NCI-H146 (cell line): Measurements from ENCODE around the gene MRPL36.
"Not testable (repeated sequence)": the region's sequence is repeated elsewhere in the genome, so short reads cannot be mapped to it uniquely, and the experiment has no call there.

ENCODE experiments used
- DNase-seq: peaks from one replicate; lab custom pipeline; 2025; lab: John Stamatoyannopoulos, UW

Gene MRPL36

DNA sequence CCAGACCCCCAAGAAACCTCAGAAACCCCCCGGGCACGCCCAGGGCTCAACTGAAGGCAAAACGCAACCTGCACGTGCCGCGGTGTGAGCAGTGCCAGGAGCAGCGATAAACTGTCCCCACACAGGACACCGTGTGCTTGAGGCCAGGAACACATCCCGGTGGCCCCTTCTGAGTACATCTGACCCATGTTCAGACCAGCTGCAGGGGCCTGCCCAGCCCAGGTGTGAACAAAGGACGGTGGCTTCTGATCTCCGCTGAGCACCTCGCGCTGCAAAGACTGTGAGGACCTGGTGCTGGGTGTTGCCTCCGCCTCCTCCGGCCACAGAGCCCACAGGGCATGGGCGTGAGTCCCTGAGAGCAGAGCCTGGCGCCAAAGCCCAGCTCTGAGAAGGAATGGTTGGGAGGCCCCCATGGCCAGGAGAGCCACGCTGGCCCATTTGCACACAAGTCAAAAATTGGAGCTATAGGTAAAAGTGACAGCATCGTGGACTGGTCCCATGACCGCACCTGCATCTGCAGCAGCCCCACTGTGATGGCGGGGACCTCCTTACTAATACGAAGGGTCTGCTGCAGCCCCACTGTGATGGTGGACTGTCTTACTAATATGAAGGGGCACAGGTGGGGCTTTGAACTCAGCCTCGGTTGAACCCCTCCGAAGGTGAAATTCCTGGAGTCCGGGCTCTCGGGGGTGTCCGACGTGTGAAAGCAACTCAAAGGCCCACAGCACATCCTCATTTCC is 33.0 kb upstream of the MRPL36 start:
- no peak for DNase-seq

DNA sequence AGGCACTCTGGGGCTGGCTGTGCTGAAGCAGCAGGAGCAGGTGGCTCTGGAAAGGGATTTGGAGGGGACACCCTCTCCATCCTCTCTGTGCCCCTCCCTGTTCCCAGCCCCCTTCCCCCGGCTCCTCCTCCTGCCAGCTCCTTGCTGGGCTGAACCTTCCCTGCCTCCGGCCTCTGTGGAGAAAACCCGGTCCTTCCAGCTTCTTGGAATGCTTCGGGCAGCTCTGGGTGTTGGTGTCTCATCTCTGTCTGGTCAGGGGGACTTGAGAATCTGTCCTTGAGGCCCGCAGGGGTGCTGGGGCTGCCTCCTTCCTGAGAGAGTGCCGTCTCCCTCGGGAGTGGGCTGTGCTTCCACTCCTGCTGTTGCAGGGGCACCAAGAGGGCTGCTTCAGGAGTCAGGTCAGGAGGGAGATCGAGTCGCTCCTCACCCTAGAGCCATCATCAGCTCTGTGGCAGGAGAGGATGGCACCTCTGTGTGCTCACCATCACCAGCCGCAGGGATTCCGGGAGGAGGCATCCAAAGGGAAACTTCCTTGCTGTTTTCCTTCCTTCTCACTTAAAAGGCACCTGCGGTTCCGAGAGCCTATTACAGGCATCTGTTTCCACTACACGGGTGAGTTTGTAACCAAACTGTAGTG is 32.2 kb upstream of the MRPL36 start:
- no peak for DNase-seq

DNA sequence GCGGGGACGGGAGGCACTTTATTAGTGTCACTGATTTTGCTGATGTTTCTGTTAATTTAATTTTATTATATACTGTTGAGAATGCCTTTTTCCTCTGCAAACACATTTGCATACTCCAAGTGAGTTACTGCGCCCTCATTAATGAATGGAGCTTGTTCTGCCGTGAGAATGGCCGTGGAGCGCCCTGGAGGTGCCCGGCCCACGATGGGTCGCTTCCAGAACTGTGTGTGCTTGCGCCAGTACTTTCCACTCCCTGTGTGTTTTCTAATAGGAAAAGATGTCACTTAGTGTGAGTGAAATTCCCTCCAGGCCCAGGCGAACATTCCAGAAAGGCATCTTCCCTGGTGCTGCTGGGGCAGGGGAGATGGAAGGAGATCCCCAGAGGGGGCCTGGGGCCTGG is 31.6 kb upstream of the MRPL36 start:
- no peak for DNase-seq

DNA sequence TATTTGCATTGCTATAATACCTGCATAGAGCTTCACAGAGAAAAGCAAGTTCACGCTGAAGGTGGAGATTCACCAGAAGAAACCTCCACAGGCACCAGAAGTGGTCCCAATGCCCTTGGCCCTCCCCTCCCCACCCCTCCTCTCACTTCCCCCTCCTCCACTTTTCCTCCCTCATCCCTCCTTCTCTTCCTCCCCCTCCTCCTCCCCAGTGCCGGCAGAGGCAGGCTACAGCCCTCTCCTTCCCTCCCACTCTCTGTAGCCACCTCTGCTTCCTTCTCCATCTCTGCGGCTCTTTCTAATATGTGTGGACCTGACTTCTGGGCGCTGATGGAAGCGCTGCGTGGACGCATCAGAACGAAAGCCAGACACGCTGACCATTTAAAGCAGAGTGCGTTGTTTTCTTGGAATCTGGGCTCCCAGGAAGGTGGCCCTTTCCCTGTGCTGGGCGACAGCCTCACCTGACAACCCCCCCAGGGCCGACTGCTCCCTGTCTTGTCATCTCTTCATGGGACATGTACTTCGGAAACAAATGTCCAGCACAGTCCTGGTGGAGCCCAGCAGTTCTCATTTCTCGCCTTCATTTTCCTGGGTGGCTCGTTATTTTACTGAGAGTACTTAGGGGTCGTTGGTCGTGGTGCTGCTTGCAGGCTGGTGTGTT is 31.1 kb upstream of the MRPL36 start:
- no peak for DNase-seq

DNA sequence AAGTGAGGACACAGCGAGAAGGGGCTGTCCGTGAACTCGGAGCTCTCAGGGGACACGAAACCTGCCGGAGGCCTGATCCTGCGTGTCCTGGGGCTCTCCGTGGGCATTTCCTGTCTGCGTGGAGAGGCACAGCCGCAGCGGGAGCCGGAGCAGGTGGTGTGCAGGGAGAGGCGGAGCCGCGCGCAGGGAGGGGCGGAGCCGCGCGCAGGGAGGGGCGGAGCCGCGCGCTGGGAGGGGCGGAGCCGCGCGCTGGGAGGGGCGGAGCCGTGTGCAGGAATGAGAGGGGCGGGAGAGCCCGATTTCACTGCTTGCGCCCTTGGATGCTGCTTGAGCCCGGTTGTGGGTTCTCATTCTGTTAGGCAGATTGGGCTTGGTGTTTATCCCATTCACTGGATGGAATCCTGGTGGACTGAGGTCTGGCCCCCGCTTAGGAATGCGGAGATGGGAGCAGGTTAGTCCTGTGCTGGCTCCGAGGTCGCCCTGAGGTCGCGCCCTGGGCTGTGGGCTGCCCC is 28.3 kb upstream of the MRPL36 start:
- DNase-seq, result no peak

DNA sequence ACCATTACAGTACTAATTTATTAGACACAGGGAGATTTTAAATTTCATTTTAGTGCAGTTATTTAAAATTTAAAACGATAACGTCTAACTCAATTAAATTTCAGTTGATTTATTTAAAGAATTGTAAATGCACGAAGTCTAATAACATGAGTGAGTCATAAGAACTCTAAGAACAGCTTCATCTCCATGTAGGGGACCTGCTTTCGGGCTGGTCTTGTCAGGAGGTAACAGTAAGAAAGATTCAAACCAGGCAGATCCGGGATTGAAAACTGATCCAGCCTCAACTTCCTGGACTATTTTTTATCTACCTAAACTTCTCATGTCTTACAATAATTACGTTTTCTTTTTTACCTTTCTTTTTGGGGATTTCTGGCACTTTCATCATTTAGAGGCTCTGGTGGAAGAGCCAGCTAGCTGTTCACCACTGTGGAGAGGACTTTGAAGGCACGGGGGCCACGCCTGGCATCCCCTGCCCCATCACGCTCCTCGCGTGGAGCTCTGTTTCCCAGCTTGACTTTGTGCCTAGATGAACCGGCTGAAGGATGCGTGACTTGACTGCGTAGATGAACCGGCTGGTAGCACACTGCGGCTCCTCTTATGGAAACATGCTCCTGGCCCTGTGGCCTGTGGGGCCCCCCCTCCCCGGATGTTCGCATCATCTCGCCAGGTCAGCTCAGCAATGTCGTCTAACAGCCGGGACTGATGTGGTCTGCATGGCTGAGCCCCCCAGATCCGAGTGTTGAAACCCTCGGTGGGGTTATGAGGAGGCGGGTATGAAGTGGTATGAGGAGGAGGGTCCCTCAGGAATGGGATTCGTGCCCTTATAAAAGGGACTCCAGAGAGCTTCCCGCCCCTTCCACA is 27.6 kb upstream of the MRPL36 start:
- DNase-seq, result no peak

DNA sequence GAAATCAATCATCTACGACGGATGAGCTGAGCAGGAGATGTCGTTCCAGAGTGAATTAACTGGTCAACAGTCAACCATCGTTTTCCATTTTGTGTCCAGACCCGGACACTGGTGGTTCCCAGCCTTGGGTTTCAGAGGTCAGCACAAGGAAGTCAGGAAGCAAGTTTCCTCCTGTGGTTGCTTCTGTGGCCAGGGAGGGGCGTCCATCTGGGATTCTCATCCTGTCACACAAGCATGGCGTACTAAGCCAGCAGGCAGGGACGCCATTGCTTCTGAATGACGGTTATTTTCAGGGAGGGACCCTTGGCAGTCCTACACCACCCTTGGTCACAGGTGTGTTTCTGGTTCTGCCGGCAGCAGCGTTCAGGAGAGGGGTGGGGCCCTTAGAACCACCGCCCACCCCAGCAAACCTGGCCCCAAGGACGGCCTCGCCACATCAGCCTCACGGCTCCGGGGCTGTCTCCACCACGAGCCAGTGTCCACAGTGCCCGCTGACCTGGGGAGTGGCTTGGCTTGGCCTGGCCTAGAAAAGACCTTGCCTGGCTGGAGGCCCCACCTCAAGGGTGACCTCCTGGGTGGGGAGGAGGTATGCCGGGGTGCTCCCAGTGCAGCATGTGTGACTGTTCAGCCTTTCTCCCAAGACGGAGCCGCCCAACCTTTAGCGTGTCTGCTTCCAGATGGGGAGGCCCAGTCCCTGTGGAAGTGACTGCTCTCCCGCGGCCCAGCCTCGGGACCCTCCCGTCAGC is 26.8 kb upstream of the MRPL36 start:
- DNase-seq, result no peak

DNA sequence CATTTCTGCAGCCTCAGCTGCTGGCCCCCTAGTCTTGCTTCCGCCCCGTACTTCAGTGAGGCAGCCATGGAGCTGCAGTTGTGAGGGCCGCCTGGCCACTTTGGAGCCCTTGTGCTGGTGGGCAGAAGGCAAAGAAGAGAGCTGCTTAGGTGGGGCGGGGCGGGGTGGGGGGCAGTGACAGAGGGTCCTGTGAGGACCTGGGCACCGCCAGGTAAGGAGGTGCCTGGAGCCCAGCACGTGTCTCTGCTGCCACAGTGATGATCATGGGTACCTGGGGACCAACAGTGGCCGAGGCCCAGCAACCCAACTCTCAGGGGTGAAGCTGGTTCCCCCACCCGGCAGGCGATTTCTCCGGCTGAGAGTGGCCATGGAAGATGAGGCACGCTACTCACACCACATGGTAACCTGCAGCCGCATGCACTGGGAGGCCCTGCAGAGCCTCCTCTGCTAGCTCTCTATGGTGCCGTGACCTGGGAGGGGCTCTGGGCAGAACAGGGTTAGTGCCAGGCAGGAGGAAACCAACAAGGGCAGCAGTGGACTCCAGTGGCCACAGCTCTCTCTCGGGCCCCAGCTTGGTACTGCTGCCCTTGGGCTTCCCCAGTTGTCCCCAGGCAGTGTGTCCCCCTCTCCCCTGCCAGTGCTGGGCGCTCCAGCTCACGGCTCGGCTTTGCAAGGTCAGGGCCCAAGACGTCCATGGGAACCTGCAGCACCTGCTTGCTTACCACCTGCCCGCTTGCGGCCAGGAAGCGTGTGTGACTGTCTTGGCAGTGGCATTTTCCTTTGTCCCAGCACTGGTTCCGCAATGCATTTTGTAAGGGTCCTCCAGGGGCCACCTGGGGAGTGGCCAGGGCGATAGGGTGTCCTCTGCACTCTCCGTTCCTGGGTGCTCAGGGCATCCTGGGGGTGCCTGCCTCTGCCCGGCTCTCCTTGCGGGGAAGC is 25.5 kb upstream of the MRPL36 start:
- DNase-seq, result no peak

DNA sequence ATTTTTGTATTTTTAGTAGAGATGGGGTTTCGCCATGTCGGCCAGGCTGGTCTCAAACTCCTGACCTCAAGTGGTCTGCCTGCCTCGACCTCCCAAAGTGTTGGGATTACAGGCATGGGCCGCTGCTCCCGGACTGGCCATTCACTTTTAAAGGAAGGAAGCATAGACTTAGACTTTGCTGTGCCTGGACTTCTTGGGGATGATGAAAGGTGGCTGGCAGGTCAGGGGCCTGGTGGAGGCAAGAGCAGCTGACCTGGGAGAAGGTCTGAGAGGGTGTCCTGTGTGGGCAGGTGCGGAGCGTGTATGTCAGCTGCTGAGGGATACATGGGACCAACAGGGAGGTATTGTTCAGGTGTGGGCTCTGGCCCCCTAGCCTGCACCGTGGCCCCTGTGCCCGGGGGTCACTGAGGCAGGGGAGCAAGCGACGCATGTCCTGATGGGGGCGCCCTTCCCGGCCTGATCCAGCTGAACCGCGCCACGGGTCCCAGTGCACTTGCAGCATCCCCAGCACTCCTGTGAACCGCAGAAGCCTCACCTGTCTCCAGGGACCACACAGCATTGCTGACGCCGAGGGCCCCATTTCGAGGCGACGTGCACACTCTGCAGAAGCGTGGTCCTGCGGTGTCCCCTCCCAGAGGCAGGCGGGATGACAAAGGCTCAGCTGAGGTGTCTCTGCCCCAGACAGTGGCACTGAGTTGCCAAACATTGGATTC is 24.6 kb upstream of the MRPL36 start:
- no peak for DNase-seq

DNA sequence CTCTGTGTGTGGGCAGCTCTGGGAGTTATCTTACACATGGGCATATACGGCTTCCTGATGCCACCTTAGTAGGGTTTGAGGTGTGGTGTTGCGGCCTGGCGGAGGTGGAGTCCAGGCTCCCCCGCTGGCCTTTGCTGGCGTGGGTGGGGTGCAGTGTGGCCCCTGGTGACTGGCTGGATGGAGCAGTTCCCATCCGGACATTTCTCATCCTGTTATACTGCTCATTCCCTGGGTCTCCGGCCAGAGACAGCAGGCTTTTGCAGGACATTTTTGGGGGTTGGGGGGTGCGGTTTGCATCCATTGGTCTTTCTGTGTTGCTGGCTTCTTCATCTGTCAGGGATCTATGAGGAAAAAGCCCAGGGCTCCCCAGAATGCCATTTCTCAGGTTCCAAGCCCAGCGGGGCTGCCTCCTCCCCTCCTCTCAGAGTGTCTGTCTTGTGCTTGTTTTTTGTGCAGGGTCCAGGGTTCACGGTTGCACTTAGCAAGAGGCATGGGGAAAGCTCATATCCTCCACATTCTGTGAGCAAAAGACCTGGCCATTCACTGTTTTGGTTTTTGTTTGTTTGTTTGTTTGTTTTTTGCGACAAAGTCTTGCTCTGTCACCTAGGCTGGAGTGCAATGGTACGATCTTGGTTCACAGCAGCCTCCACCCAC is 23.9 kb upstream of the MRPL36 start:
- DNase-seq, result no peak

DNA sequence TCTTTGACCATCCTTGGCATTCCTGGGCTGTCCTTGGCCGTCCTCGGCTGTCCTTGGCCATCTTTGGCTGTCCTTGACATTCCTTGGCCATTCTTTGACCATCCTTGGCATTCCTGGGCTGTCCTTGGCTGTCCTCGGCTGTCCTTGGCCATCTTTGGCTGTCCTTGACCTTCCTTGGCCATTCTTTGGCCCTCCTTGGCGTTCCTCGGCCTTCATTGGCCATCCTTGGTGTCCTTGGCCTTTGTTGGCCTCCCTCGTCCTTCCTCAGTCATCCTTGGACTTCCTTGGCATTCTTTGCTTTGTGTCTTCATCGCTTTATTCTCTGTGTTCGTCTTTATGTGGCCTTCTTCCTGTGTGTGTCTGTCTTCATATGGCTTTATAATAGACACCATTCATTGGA is 22.2 kb upstream of the MRPL36 start:
- no peak for DNase-seq

DNA sequence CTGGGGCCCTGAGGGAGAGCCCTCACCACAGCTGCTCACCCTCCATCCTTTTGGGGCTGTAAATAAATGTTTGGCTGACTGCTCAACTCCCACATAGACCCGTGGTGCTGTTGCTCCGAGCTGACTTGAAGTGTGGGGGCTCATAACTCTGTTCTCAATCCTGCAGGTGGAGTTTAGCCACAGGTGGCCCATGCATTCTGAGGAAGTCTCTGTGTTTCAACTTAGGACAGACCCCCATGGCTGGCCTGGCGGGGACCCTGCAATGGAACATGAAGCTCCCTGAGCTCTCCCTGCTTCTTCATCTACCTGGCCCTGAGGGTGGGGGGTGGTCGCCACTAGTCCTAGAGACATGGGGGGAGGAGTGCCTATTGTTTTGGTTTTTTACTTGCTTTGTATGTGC is 21.3 kb upstream of the MRPL36 start:
- DNase-seq, result no peak

DNA sequence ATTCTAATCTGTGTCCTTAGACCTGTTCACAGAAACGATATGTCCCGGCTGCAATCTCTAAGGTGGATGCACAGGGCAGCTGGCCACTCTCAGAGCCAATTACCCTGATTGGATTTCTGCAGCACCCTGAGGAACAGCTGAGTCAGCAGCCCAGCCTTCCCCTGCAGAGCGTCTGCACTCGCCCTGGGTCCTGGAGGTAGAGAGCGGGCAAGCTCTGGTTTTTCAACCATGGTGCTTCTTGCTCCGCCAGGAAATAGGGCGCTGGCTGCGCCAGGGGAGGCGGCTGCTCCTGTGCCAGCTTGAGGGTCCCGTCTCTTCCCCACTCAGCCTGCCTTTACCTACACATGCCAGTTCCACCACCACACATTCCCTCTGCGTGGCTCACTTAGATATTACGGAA is 20.7 kb upstream of the MRPL36 start:
- DNase-seq, result no peak

DNA sequence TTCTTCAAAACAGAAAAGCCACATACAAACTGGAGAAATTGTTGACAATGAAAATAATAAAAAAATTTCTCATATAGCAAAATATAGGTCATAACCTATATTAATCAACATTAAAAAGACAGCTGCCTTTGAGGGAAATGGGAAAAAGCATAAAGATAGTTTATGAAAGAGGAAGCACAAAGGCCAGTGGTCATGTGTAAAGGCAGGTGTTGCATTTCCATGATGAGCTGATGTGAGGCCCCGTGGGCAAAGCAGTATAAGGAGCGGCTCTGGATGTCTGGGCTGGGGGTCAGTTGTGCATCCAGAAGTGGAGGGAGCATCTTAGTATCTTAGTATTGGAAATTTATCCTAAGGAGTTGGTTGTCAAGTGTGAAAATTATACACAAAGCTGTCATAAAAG is 19.8 kb upstream of the MRPL36 start:
- DNase-seq, result no peak

DNA sequence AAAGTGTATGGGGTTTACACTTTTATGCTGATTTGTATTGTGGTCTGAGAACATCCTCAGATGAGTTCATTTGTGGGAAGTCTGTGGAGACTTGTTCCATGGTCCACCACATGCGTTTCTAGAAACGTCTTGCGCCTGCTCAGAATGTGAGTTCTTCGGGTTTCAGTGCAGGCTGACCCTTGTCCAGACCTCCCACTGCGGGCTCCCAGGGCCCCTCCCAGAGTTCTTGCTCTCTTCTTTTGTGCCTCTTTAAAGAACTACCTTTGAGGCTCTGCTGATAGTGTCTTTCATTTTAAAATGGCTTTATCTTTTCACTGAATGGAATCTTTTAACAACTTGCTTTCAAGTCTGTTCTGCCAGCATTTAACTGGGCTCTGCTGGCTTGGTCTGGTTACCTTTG is 19.1 kb upstream of the MRPL36 start:
- no peak for DNase-seq

DNA sequence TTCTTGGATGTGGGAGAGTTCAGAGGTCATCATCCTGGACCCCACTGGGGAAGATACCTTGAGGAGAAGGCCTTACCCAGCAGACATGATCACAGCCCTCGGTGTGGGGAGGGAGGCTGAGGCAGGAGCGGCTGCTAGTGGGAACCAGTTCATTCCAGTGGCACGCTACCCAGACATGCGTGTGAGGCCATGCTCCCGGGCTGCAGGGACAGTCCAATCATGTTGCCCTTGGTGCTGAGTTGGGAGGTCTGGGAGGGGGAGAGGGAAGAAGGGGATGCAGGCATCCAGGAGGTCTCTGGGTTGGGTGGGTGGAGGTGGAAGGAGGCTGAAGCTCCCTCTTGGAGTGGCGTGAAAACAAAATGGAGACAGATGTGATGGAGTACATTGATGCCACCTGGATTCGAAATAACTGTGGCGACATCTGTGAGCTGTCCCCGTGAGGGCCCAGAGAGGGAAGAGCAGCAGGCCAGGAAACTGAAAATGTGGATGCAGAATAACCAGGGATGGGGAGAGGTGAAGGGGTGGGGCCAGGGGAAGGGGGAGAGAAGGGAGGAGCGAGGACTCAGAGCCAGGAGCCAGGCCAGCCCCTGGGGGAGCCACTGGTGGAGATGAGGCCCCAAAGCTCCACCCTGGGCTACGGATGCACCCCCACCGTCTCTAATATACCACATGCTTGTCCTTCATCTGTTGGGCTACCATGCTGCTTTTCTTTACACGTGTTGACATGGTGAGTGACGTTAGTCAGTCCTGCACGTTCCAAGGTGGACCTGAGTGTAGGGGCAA is 17.8 kb upstream of the MRPL36 start:
- DNase-seq, result no peak

DNA sequence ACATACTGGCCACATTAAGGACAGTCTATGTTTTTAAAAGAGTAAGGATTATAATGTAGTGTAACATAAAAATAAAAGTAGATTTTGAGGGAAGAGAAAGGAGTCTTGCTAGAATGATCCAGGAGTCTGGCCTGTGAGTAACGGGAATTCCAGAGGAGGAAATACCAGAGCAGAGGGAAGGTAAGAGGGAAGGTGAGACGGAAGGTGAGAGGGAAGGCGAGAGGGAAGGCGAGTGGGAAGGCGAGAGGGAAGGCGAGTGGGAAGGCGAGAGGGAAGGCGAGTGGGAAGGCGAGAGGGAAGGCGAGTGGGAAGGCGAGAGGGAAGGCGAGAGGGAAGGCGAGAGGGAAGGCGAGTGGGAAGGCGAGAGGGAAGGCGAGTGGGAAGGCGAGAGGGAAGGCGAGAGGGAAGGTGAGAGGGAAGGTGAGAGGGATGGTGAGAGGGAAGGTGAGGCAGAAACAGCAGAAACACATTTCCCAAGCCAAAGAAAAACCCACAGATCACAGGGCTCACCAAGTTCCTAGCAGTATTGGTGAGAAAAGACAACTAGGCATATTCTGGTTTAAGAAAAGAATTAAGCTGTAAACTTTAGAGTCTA is 17.0 kb upstream of the MRPL36 start:
- DNase-seq, result not testable (repeated sequence)

DNA sequence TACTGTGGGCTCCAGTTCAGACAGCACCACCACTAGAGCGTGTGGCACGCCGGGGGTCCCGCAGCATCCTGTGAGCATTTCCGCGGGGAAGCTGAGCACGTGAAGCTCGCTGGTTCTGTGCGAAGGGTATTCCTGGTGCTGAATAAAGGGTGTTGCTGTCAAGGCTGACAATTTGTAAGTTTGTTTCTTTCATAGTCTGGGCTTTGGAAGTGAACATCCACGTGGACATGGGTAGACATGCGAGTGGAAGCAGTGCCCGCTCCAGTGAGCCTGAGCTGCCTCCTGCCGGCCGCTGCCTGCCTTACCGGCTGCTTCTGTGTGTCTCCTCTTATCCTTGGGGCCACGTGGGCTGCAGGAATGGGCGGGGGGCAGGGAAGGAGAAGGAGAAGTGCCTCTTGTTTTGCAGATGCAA is 16.2 kb upstream of the MRPL36 start:
- DNase-seq, result no peak
